ENCODE results near the gene ARRB2. TPM values are rescaled to one million over a fixed set of nuclear protein-coding genes. Genes with fewer than 3 reads are reported as not detected.

The ARRB2 gene
- total RNA-seq, 1 experiment from 2014 or later = 82.2 TPM

- no peak overlapping the region for H3K4me3 ChIP-seq (ENCODE audit: low read depth, low read length, poor library complexity, severe bottlenecking)
- no peak for TF ChIP-seq CTCF (conservative IDR thresholded peaks at IDR 0.05; ENCODE audit: low read depth, low read length)
- TF ChIP-seq EZH2 (IDR thresholded peaks at IDR 0.05; ENCODE audit: borderline replicate concordance, low read depth, low read length, poor library complexity, severe bottlenecking) = no peak
- no TSS peak for BruUV-seq (replicated peaks)
- no peaks in the 10 kb centered on the region for H3K4me1 ChIP-seq (ENCODE audit: insufficient read depth, low read length, poor library complexity, severe bottlenecking)
- ChIA-PET POLR2A (ENCODE audit: low non-redundant PET) (no interaction called here), CTCF (no interaction called here)
- H3K27me3 ChIP-seq (replicated peaks; ENCODE audit: insufficient read depth, low read depth, low read length, poor library complexity) = no peaks in the 10 kb centered on the region
- DNase-seq (ENCODE audit: low spot score) = no peak
- peaks cover 20% of the 10 kb centered on the region for H3K36me3 ChIP-seq (ENCODE audit: insufficient read depth, low read length, poor library complexity, severe bottlenecking)
- no peak overlapping the region for H3K27ac ChIP-seq (ENCODE audit: low read depth, low read length, poor library complexity, severe bottlenecking)
- intact Hi-C loops (cut with micrococcal nuclease; ENCODE audit: unreplicated experiment) = no loop called here
- H3K9me3 ChIP-seq (ENCODE audit: low read depth, low read length, poor library complexity, severe bottlenecking) = no peaks in the 10 kb centered on the region
Measured at GRCh38 chr17:4718276-4718675, 7.8 kb downstream of the ARRB2 start.

- no peak overlapping the region for H3K27ac ChIP-seq (ENCODE audit: low read depth, low read length, poor library complexity, severe bottlenecking)
- intact Hi-C loops (cut with micrococcal nuclease; ENCODE audit: unreplicated experiment) = no loop called here
- TF ChIP-seq CTCF (conservative IDR thresholded peaks at IDR 0.05; ENCODE audit: low read depth, low read length) (no peak), EZH2 (IDR thresholded peaks at IDR 0.05; ENCODE audit: borderline replicate concordance, low read depth, low read length, poor library complexity, severe bottlenecking) (no peak)
- no peak overlapping the region for H3K4me3 ChIP-seq (ENCODE audit: low read depth, low read length, poor library complexity, severe bottlenecking)
- DNase-seq (ENCODE audit: low spot score) = no peak
- ChIA-PET POLR2A (ENCODE audit: low non-redundant PET) (no interaction called here), CTCF (no interaction called here)
- no peaks in the 10 kb centered on the region for H3K9me3 ChIP-seq (ENCODE audit: low read depth, low read length, poor library complexity, severe bottlenecking)
- H3K27me3 ChIP-seq (replicated peaks; ENCODE audit: insufficient read depth, low read depth, low read length, poor library complexity) = no peaks in the 10 kb centered on the region
- BruUV-seq (replicated peaks) = no TSS peak
- peaks cover 20% of the 10 kb centered on the region for H3K36me3 ChIP-seq (ENCODE audit: insufficient read depth, low read length, poor library complexity, severe bottlenecking)
- H3K4me1 ChIP-seq (ENCODE audit: insufficient read depth, low read length, poor library complexity, severe bottlenecking) = no peaks in the 10 kb centered on the region
Measured at GRCh38 chr17:4719146-4719545, 8.7 kb downstream of the ARRB2 start.

GRCh38 chr17:4719684-4720221 lies 9.3 kb downstream of the ARRB2 start:
- POLR2A ChIA-PET (ENCODE audit: low non-redundant PET) = no interaction called here
- TF ChIP-seq EZH2 (IDR thresholded peaks at IDR 0.05; ENCODE audit: borderline replicate concordance, low read depth, low read length, poor library complexity, severe bottlenecking) (no peak), CTCF (conservative IDR thresholded peaks at IDR 0.05; ENCODE audit: low read depth, low read length) (no peak)
- CTCF ChIA-PET = no interaction called here

More at GRCh38 chr17:4719684-4720221, 9.3 kb downstream of the ARRB2 start:
- Histone ChIP-seq H3K4me1 (ENCODE audit: insufficient read depth, low read length, poor library complexity, severe bottlenecking) (no peaks in the 10 kb centered on the region), H3K36me3 (ENCODE audit: insufficient read depth, low read length, poor library complexity, severe bottlenecking) (peaks cover 20% of the 10 kb centered on the region), H3K27ac (ENCODE audit: low read depth, low read length, poor library complexity, severe bottlenecking) (no peak overlapping the region), H3K4me3 (ENCODE audit: low read depth, low read length, poor library complexity, severe bottlenecking) (no peak overlapping the region), H3K27me3 (replicated peaks; ENCODE audit: insufficient read depth, low read depth, low read length, poor library complexity) (no peaks in the 10 kb centered on the region), H3K9me3 (ENCODE audit: low read depth, low read length, poor library complexity, severe bottlenecking) (no peaks in the 10 kb centered on the region)
- no peak for DNase-seq (ENCODE audit: low spot score)
- BruUV-seq (replicated peaks) = no TSS peak
- intact Hi-C loops (cut with micrococcal nuclease; ENCODE audit: unreplicated experiment) = no loop called here

All from A673 (cell line).